HG03521 (cell line): Measurements from ENCODE around the gene CCL27.
A peak's percentile ranks its signal among the peaks of the same experiment; 100 is the strongest.

Experiments used
- ATAC-seq: cut with Tn5 transposase; IDR thresholded peaks from one replicate; pipeline ENCODE4 v1.9.1; 2021; ENCODE audit warnings: mild to moderate bottlenecking, moderate library complexity; ENCODE audit not compliant: unreplicated experiment

Gene CCL27, protein sequence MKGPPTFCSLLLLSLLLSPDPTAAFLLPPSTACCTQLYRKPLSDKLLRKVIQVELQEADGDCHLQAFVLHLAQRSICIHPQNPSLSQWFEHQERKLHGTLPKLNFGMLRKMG

DNA sequence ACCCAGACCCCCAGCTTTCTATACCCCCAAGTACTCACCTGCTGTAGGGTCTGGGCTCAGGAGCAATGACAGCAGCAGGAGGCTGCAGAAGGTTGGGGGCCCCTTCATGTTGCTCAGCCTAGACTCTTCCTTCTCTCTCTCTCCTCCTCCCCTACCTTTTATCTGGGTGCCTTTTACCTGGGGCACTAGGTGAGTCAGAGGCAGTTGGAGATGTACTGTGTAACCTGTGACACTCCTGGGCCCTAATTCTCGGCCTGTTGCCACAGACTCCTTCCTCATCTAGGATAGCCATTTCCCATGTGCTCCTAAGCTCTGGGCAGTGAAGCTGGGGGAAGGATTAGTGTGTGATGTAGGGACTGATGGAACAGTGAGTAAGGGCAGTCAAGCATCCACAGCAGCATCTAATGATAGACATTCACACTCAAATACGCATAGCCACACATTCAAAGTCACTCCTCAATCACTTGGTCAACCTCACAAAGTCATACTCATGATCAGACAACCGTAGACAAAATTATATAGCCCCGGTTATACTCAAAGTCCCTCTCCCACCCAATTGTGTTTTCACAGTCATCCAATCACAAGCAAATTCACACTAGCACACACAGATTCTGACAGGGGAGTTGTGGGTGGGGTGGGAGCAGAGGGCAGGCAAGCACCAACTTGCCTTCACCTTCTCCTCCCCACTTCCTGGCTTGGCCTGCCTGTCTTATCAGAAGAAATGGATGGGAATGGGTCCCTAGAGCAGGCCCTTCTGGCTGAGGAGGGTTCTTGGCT is at the start of gene CCL27:
CCL27 (minus strand) TSS at position 132 of the 777 bp plus-strand sequence; CDS start at position 108, 24 bp downstream.
- no peak for ATAC-seq

DNA sequence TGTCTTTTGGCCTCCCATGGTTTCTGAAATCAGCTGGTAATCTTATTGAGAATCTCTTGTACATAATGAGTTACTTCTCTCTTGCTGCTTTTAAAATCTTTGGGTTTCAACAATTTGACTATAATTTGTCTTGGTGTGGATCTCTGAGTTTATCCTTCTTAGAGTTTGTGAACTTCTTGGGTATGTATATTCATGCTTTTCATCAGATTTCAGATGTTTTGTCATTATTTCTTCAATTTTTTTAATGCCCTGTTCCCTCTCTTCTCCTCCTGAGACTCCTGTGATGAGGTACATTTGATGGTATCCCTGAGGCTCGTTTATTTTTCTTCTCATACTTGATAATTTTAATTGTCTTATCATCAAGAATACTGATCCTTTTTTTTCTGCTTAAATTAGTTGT is 49.7 kb upstream of the CCL27 start:
- ATAC-seq = no peak

DNA sequence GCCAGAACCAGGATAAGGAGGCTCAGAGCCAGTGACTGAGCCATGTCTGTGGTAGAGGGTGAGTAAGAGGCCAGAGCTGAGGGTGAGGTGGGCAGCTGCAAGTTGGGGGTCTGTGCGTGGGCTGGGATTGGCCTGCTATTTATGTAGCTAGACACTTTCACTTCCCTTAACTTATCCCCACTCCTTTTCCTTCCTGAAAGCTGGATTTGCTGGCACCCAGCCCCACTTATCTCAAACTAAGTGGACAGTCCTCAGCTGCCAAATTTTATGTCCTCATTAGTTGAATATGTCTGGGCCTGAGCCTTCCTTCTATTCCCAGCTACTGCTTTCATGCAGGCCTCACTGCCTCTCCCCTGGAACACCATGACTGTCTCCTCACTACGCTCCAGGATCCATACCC is 47.6 kb upstream of the CCL27 start, which contains the start of gene CCL21:
CCL21 (minus strand) TSS at position 114 of the 400 bp plus-strand sequence; CDS start at position 44, 70 bp downstream.
- no peak for ATAC-seq

DNA sequence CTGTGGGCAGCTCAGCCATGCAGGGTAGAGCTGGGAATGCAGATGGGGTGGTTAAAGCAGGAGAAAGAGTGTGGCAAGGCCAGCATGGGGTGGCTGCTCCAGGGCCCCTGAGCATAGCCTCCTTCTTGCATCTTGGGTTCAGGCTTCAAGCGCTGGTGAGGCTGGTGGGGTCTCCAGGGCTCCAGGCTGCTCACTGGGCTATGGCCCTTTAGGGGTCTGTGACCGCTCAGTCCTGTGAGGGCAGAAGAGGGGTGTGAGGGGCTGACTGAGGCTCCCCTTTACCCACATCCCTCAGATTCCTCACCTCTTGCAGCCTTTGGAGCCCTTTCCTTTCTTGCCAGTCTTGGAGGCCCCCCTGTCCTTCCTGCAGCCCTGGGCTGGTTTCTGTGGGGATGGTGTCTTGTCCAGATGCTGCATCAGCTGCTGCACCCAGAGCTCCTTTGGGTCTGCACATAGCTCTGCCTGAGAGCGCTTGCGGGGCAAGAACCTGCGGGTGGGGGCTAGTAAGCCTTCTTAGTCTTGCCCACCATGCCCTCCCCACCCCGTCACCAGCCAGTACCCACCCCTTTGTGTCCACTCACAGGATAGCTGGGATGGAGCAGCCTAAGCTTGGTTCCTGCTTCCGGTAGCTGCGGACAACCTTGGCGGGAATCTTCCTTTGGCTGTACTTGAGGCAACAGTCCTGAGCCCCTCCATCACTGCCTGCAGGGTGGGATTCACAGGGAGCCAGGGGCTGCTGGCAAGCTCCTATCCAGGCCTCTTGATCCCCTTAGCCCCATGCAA is 46.9 kb upstream of the CCL27 start:
- no peak for ATAC-seq

DNA sequence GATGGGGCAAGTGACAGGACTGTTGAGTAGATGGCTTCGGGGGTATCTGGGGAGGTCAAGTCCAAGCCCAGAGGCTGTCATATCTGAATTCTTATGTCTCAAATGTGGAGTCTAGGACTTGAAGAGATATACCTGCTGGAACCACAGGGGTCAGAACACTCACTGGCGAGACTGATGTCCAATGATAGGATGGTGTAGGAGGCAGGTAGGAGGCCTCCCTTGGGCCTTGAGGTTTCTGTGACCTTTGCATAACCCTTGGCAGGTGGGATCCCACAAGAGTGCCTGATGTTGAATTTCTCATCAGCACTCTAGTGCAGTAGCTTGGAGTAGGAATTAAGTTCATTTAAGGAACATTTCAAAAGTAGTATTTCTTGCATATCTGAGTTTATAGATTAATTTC is 44.7 kb upstream of the CCL27 start:
- ATAC-seq = no peak

DNA sequence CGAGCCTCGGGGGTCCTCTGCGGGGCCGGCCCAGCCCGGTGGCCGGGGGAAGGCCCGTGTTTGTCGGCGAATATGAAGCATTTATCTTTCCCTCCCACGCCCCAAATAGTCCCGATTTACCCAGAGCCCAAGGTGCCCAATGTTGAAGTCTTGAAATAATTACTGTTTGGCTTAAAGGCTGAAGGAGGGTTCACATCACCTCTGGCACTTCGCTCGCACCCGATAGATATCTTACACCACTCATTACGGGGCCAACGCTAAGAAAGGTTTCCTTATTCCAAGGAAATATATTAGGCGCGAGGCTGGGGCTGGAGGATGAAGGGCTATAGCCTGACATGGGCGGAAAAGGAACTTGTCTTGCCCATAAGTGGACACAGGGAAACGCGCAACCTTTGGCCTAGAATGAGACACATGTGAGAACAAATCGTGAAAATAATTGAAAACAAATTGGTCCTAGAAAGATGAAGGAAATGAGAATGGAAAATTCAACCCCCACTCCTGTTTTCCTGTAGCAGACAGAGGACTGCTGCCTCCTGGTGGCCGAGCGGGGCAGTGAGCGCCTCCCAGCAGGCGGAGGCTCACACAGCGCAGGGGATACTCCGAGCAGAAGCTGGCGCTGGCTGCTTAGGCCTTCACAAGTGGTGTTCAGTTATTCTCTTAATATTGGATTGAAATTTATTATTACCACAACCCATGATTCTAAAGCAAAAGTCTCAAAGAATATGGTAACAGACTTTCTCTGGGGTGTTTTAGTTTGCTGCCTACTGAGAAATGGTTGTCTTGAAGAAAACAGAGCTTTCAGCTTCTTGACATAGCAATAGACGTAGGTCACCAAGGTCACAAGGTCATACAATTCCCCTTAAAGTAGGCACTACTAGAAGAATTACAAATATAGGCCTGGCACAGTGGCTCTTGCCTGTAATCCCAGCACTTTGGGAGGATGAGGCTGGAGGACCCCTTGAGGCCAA is 39.6 kb upstream of the CCL27 start:
- peak; percentile 21 for ATAC-seq

DNA sequence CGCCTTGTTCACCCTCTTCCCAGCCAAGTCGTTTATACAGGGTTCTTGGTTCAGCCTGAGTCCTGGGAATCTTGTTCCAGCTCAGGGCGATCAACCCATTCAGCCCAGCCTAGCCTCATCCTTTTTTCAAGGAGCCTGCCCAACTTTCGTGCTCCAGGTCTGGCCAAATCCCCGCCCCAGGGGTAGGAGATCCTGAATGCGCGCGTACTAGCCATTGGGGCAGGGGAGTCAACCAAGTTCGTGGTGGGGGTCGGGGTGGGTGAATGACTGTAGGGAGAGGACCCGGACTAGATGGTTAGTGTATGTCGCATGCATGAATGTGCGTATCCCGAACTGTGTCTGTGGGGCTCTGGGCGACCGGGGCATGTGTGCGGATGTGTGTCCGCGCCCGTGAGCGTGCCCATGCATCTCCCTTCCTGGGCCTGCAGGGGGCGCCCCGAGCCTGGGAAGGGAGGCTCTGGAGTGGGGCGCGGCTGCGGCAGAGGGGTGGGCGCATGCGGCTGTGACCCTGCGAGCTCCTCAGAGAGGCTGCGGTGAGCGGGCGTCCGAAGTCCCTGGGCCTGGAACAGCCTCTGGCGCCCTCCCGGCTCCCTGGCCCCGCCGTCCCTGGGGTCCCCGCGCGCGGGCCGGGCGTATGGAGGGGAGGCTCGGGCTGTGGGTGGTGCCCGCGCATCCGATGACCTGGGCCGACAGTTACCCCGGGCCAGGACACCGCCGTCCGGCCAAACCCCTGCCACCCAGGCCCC is 38.7 kb upstream of the CCL27 start:
- ATAC-seq = peak; percentile 66

DNA sequence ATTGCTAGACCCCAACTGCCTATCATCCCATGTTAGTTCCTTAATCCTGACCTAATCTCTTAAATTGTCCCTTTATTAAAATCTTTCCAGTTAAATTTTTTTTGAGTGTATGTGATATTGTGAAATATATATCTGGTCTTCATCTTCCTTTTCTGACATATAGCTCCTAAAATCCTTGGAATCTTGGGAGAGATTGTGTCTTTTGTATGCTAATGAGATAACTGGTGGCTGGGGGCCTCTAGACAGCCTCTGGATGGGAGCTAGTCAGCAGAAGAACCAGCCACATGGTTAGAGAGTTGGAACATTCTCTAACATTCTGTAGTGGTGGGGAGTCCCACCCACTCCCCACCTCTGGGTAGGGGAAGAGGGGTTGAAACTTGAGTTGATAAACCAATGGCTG is 32.4 kb upstream of the CCL27 start:
- ATAC-seq = no peak

DNA sequence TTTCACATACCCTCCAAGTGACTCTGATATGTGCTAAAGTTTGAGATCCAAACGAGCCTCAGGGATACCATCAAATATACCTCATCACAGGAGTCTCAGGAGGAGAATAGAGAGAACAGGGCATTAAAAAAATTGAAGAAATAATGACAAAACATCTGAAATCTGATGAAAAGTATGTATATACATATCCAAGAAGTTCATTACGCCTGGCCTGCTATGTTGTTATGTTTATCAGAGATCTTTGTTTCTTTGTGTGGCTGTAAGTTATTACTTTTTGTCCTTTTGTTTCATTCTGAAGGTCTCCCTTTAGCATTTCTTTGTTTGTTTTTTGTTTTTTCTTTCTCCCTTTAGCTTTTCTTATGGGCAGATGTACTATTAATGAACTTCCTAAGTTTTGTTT is 31.1 kb upstream of the CCL27 start:
- ATAC-seq = no peak

DNA sequence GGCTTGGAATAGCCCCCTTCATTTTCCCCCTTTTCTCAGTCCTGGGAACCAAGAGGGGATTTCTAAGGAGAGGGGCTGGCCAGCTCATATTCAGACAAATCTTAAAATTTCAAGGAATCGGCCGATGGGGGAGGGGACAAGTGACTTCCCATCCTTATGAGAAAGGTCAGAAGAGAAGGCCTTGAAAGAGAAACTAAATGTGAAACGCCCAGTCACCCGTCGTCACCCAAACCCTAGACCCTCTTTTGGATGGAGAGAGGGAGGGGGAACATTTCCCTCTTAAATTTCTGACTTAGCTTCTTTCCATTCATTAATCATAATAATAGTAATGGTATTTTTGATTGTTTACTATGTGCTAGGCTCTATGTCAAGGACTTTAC is 29.5 kb upstream of the CCL27 start:
- no peak for ATAC-seq

DNA sequence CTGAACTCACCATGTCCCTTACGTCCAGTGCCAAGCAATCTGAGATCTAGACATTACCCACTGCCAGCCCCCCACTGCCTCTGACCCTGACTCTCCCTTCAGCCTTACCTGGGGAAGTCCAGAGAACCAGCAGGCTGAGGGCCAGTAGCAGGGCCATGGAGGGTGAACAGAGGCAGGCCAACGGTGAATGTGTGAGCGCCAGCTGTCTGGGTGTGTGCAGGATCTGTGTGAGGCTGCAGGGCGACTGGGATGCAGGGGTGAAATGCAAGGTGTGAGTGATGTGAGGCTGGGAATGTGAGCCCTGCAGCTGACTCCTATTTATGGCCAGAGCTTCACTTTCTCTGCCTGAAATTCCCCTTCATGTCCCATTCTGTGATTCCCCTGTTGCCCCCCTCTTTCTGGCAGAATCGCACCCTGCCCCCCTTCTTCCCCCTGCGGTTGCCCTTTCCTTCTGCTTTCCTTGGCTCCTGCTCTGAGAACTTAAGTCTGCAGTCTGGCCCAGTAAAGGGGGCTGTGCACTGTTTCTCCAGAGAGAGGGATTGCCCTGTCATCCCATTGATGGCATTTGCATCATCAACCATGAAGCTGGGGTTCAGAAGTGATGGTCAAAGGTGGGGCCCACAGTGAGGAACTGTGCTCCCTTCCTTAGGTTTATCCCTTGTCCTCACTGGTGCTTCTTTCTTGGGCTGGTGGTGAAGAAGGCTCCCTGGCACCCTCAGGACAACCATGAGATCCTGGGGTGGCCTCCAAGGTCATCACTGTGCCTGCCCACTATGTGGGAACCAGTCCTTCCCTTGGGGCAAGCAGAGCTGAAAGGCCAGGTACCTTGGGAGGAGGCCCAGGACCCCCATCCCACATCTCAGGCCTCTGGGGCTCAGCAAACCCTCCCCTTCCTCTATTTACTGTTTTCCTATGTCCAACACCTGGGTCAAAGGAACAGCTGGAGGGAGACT is 28.8 kb upstream of the CCL27 start, which contains the start of gene CCL19:
CCL19 (minus strand) TSS at position 294 of the 953 bp plus-strand sequence; CDS start at position 157, 137 bp downstream.
- ATAC-seq = no peak

DNA sequence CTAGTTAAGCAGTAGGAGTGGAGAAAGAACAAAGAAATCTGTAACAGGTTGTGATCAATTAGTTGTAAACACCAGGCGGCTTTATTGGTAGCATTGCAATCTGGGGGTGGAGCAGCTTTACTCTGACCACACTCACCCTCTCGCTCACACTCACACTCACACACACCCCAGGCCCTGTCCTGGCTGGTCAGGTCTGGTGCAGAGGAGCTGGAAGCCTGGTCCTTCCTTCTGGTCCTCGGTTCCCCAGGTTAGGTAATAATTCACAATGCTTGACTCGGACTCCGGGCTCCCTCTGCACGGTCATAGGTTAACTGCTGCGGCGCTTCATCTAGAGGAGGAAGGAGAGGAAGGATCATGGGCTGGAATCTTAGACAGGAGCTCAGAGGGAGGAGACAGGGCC is 27.1 kb upstream of the CCL27 start:
- no peak for ATAC-seq

DNA sequence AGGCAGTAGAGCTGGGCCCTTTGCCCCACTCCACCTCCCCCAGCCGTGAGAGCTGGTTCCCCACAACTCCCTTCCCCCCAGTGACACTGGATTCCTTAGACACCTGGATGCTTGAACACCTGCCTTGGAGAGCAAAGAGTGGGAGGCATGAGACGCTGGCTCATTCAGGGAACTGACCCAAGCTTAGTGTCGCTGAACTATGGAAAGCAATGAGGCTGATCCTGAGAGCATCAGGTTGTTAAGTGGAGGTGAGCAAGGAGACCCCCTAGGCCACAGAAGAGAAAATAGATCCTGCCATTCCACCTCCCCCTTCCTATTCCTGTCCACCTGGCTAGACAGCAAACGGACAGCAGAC is 26.6 kb upstream of the CCL27 start:
- ATAC-seq = no peak

DNA sequence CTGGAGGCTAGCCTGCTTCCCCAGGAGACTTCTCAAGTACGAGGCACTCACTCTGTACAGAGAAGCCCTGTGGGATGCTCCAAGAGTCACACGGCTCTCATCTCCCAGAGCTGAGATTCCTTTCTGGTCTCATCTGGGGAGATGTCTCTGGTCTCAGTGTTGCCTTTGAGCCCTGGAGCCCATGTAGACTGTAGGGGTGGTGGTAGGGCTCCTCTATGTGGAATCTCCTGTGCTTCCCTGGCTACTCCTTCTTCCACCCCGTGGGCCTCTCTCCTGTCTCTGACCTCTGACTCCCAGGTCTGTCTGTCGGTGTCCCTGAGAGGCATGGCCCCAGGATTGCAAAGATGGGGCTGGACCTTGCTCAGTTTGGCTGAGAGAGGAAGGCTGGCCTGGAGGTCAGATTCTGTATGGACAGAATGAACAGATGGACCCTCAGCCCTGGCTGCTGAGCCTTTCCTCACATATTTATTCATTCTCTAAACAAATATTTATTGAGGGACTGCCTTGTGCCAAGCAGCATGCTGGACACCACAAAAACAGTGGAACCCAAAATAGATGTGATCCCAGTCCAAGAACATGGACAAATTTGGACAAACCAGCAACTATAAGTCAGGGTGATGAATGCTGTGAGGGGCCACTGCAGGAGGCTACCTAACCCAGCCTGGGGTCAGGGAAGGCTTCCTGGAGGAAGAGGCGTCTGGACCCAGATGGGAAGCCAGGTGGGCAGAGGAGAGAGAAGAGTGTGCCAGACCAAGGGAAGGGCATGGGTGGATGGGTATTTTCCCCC is 26.1 kb upstream of the CCL27 start:
- no peak for ATAC-seq

DNA sequence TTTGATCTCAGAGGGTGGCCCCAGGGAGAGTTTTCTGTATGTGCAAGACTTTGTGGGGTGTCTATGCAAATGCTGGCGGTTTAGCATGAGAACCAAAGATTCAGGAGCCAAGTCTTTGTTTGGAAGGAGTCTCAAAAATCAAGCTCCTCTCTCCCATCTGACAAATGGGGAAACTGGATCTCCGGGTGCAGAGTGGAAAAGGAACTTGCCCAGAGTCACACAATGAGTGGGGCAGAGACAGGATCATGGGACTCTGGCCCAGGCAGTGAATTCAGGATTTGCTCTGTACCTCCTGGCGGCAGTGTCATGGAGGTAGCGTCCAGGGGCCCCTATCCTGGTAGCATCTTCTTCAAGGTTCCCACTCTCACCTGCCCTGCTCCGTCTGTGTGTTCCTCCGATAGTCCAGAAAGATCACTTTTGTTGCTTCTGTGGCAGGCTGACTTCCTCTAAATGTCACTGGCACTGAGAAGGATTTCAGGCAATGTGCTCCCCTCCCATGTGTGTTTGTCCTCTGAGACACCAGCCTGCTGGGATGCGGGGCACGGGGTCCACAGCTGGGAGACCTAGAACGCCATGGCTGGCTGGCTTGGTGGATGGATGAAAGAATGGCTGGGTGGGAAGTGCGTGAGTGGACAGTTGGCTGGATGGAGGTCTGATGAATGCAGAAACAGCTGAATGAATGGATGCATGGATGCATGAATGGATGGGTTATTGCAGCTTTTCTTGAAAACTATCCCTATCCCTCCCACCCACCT is 25.0 kb upstream of the CCL27 start:
- no peak for ATAC-seq

DNA sequence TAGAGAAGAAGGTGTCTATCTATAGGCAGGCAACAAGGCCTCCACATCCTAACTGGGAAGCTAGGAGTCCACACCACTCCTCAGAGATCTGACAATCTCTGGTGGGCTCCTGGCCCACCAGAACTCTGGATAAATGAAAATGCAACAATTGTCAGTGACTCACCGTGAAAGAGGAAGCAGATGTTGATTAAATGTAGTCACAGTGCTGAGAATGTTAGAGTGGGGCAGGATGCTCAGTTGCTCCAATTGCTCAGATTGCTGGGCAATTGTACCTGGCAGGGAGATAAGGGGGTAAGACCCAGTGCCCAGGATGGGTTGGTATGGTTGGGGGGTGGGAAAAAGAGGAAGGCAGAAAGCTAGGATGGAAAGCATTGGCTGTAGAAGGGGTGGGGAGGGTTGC is 24.3 kb upstream of the CCL27 start:
- ATAC-seq = no peak

DNA sequence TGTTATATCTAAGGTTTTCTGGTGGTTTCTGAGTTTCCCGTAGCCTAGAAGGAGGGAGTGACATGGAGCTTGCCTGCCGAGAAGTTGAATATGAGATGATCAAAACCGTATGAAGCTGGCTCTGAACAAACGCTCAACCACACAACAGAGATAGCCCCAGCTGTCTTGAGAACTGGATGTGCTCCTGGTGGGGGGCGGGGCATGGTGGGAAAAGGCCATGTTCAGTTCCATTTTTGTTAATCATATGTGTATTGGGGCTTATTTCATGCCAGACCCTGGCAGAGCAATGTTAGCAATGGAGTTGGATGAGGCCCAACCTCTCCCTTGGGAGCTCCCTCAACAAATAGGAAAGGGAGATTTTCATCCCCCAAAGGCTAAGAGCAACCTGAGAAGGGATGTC is 23.8 kb upstream of the CCL27 start:
- ATAC-seq = no peak
